H9 (cell line): ENCODE data around the gene DCHS2. TPM values are rescaled to one million over a fixed set of nuclear protein-coding genes. Genes with fewer than 3 reads are reported as not detected.

Experiments
- DNase-seq: peaks from one replicate; pipeline ENCODE4 v3.0.0-alpha.2; 2017
- H2AFZ ChIP-seq: one replicate; pipeline ENCODE4 v1.6.1; 2013; ENCODE audit warnings: mild to moderate bottlenecking, low read length, control low read depth, moderate library complexity
- H2AK5ac ChIP-seq: 2 replicates; pipeline ENCODE4 v1.6.1; 2013; ENCODE audit warnings: low read length, control low read depth, mixed read lengths; ENCODE audit not compliant: insufficient read length
- H2BK120ac ChIP-seq: one replicate; pipeline ENCODE4 v1.6.1; 2013; ENCODE audit warnings: low read depth, mild to moderate bottlenecking, low read length, control low read depth, inconsistent platforms; ENCODE audit not compliant: poor library complexity, severe bottlenecking
- H2BK12ac ChIP-seq: 2 replicates; pipeline ENCODE4 v1.6.1; 2013; ENCODE audit warnings: low read length, control low read depth, mixed read lengths, low read depth; ENCODE audit not compliant: insufficient read length
- H2BK15ac ChIP-seq: 2 replicates; pipeline ENCODE4 v1.6.1; 2013; ENCODE audit warnings: low read depth, low read length, control low read depth
- H2BK20ac ChIP-seq: one replicate; pipeline ENCODE4 v1.6.1; 2013; ENCODE audit warnings: low read depth, mild to moderate bottlenecking, low read length, control low read depth, inconsistent platforms; ENCODE audit not compliant: poor library complexity, severe bottlenecking
- H2BK5ac ChIP-seq: 2 replicates; pipeline ENCODE4 v1.6.1; 2013; ENCODE audit warnings: low read length, control low read depth, mixed read lengths; ENCODE audit not compliant: insufficient read length
- H3K14ac ChIP-seq: 2 replicates; pipeline ENCODE4 v1.6.1; 2013; ENCODE audit warnings: low read length, control low read depth; ENCODE audit not compliant: insufficient read depth
- H3K18ac ChIP-seq: 2 replicates; pipeline ENCODE4 v1.6.1; 2013; ENCODE audit warnings: low read depth, mild to moderate bottlenecking, mixed read lengths, low read length, control low read depth; ENCODE audit not compliant: insufficient read length
- H3K23ac ChIP-seq: 2 replicates; pipeline ENCODE4 v1.6.1; 2013; ENCODE audit warnings: low read length, control low read depth, mixed read lengths, low read depth; ENCODE audit not compliant: insufficient read length
- H3K23me2 ChIP-seq: 2 replicates; pipeline ENCODE4 v1.6.1; 2013; ENCODE audit warnings: low read depth, mild to moderate bottlenecking, mixed read lengths, low read length, control low read depth; ENCODE audit not compliant: insufficient read length, poor library complexity, severe bottlenecking
- H3K27ac ChIP-seq: 2 replicates; pipeline ENCODE4 v1.5.1; 2013; ENCODE audit warnings: low read length, control low read depth, mixed read lengths, low read depth; ENCODE audit not compliant: insufficient read length
- H3K27me3 ChIP-seq: 2 replicates; pipeline ENCODE4 v1.6.1; 2013; ENCODE audit warnings: low read length, control low read depth, inconsistent platforms; ENCODE audit not compliant: insufficient read depth
- H3K4ac ChIP-seq: 2 replicates; pipeline ENCODE4 v1.6.1; 2013; ENCODE audit warnings: low read depth, mild to moderate bottlenecking, control low read depth, inconsistent platforms, low read length, moderate library complexity
- H3K4me1 ChIP-seq: 2 replicates; pipeline ENCODE4 v1.6.1; 2013; ENCODE audit warnings: low read length, control low read depth, inconsistent platforms; ENCODE audit not compliant: insufficient read depth
- H3K4me2 ChIP-seq: 2 replicates; pipeline ENCODE4 v1.6.1; 2013; ENCODE audit warnings: low read length, control low read depth, mixed read lengths; ENCODE audit not compliant: insufficient read length, insufficient read depth
- H3K56ac ChIP-seq: 2 replicates; pipeline ENCODE4 v1.6.1; 2013; ENCODE audit warnings: low read depth, mild to moderate bottlenecking, mixed read lengths, low read length, control low read depth; ENCODE audit not compliant: insufficient read length
- H3K79me1 ChIP-seq: 2 replicates; pipeline ENCODE4 v1.6.1; 2013; ENCODE audit warnings: low read depth, mild to moderate bottlenecking, moderate library complexity, low read length, control low read depth, inconsistent platforms; ENCODE audit not compliant: insufficient read depth, poor library complexity, severe bottlenecking
- H3K79me2 ChIP-seq: 2 replicates; pipeline ENCODE4 v1.6.1; 2013; ENCODE audit warnings: low read length, control low read depth, inconsistent platforms; ENCODE audit not compliant: insufficient read depth
- H3K9ac ChIP-seq: 2 replicates; pipeline ENCODE4 v1.6.1; 2013; ENCODE audit warnings: low read length, control low read depth, mixed read lengths; ENCODE audit not compliant: insufficient read length; ENCODE audit errors: extremely low read depth
- H3K9me3 ChIP-seq: one replicate; pipeline ENCODE4 v1.6.1; 2013; ENCODE audit warnings: low read depth, low read length, inconsistent platforms; ENCODE audit not compliant: control insufficient read depth
- H3T11ph ChIP-seq: one replicate; pipeline ENCODE4 v1.6.1; 2013; ENCODE audit warnings: mild to moderate bottlenecking, low read length, control low read depth, inconsistent platforms
- H4K20me1 ChIP-seq: one replicate; pipeline ENCODE4 v1.6.1; 2013; ENCODE audit not compliant: control insufficient read depth, insufficient read length, insufficient read depth
- H4K5ac ChIP-seq: 2 replicates; pipeline ENCODE4 v1.6.1; 2013; ENCODE audit warnings: low read depth, mild to moderate bottlenecking, mixed read lengths, low read length, control low read depth; ENCODE audit not compliant: insufficient read length
- H4K8ac ChIP-seq: replicated peaks from 2 replicates; pipeline ENCODE4 v1.6.1; 2013; ENCODE audit warnings: low read length, control low read depth, mixed read lengths, low read depth; ENCODE audit not compliant: insufficient read length
- H4K91ac ChIP-seq: 2 replicates; pipeline ENCODE4 v1.6.1; 2013; ENCODE audit warnings: low read depth, mild to moderate bottlenecking, moderate library complexity, mixed read lengths, low read length, control low read depth; ENCODE audit not compliant: insufficient read length
- H3K27ac Mint-ChIP-seq, 3 experiments: 2 replicates in 2 of 3; 3 replicates in 1 of 3; pipeline ENCODE4 v1.8.0; 2020 to 2021; ENCODE audit warnings: mixed read lengths in 3 of 3, mild to moderate bottlenecking in 1 of 3, moderate library complexity in 1 of 3
- H3K27me3 Mint-ChIP-seq: 2 replicates; pipeline ENCODE4 v1.8.0; 2021; ENCODE audit warnings: low read depth, mild to moderate bottlenecking, moderate library complexity, mixed read lengths
- H3K36me3 Mint-ChIP-seq, 3 experiments: 2 replicates in 2 of 3; 3 replicates in 1 of 3; pipeline ENCODE4 v1.8.0; 2020 to 2021; ENCODE audit warnings: low read depth in 3 of 3, mixed read lengths in 3 of 3; ENCODE audit not compliant: insufficient read depth in 1 of 3
- H3K4me1 Mint-ChIP-seq, 2 experiments: 2 replicates each; pipeline ENCODE4 v1.8.0; 2020; ENCODE audit warnings: mixed read lengths in 2 of 2
- H3K4me3 Mint-ChIP-seq, 2 experiments: 2 replicates in 1 of 2; 3 replicates in 1 of 2; pipeline ENCODE4 v1.8.0; 2020 to 2021; ENCODE audit warnings: mild to moderate bottlenecking in 2 of 2, mixed read lengths in 2 of 2, moderate library complexity in 1 of 2
- H3K9me3 Mint-ChIP-seq, 2 experiments: 2 replicates in 1 of 2; 3 replicates in 1 of 2; pipeline ENCODE4 v1.8.0; 2020; ENCODE audit warnings: mild to moderate bottlenecking in 2 of 2, mixed read lengths in 2 of 2, moderate library complexity in 1 of 2
- WGBS: extraction: QIAGEN DNeasy Blood & Tissue Kit; methylation state at CpG from one replicate; pipeline ENCODE4 v1.1.7; 2013; ENCODE audit warnings: missing lambda C conversion rate, low lambda C conversion rate, mixed read lengths; ENCODE audit not compliant: insufficient read length; ENCODE audit errors: extremely low coverage; 5-methylcytosine and 5-hydroxymethylcytosine counted together
- total RNA-seq: library from RNA; stranded (reverse); gene quantifications from 2 replicates; pipeline ENCODE4 v1.2.1, GENCODE V29; 2021
- TF ChIP-seq, protein P1 (sequence below): fragments of 200-600 bp; sonication (generic); conservative IDR thresholded peaks from 3 replicates; pipeline ENCODE4 v1.8.0; 2021; ENCODE audit warnings: antibody characterized with exemption, mild to moderate bottlenecking

Gene DCHS2
- total RNA-seq, 1 experiment from 2014 or later = 0.57 TPM

DNA sequence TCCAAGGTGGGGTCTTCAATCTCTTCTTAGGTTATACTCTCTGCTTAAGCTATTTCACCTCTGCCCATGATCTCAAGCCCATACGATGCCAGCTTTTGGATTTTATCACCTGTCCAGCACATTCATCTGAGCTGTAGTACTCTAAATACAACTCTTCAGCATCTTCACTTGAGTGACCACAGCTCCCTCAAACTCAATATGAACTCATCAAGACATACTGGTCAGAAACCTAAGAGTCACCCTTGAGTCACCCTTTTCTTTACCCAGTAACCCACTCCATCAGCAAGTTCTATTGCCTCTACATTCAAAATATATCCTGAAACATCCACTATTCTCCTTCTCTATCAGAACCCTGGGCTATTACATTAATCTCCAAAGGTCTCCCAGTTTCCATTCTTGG is 69.4 kb downstream of the DCHS2 start:
- TF ChIP-seq, protein P1, sequence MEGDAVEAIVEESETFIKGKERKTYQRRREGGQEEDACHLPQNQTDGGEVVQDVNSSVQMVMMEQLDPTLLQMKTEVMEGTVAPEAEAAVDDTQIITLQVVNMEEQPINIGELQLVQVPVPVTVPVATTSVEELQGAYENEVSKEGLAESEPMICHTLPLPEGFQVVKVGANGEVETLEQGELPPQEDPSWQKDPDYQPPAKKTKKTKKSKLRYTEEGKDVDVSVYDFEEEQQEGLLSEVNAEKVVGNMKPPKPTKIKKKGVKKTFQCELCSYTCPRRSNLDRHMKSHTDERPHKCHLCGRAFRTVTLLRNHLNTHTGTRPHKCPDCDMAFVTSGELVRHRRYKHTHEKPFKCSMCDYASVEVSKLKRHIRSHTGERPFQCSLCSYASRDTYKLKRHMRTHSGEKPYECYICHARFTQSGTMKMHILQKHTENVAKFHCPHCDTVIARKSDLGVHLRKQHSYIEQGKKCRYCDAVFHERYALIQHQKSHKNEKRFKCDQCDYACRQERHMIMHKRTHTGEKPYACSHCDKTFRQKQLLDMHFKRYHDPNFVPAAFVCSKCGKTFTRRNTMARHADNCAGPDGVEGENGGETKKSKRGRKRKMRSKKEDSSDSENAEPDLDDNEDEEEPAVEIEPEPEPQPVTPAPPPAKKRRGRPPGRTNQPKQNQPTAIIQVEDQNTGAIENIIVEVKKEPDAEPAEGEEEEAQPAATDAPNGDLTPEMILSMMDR = no peak
- H3K4ac ChIP-seq = no peak overlapping the region
- Mint-ChIP-seq H3K9me3 (no peaks in the 10 kb centered on the region), H3K4me1 (peaks cover 3% of the 10 kb centered on the region in 2 experiments), H3K36me3 (no peaks in the 10 kb centered on the region; a peak in 1 of 7 replicates), H3K4me3 (no peak overlapping the region), H3K27me3 (peaks cover 19% of the 10 kb centered on the region), H3K27ac (no peak overlapping the region)
- no peak overlapping the region for H3K9ac ChIP-seq
- H3K79me2 ChIP-seq = no peaks in the 10 kb centered on the region
- H3K27ac ChIP-seq = no peak overlapping the region
- no peak overlapping the region for H2AK5ac ChIP-seq
- no peaks in the 10 kb centered on the region for H3K23me2 ChIP-seq
- H3K4me2 ChIP-seq = no peak overlapping the region
- no peak overlapping the region for H4K91ac ChIP-seq
- H3K18ac ChIP-seq = no peak overlapping the region
- H3K4me1 ChIP-seq = no peaks in the 10 kb centered on the region
- H3K56ac ChIP-seq = no peak overlapping the region
- no peak overlapping the region for H3T11ph ChIP-seq
- H2BK20ac ChIP-seq = no peak overlapping the region
- no peak overlapping the region for H4K8ac ChIP-seq
- no peaks in the 10 kb centered on the region for H4K20me1 ChIP-seq
- no peak overlapping the region for H2BK12ac ChIP-seq
- H2BK5ac ChIP-seq = no peak overlapping the region
- no peak overlapping the region for H4K5ac ChIP-seq
- H3K23ac ChIP-seq = no peak overlapping the region
- WGBS = no CpG with 5 or more reads among the region's 1 CpG
- no peak overlapping the region for H2BK15ac ChIP-seq
- no peak for DNase-seq
- no peaks in the 10 kb centered on the region for H3K27me3 ChIP-seq
- H3K79me1 ChIP-seq = no peaks in the 10 kb centered on the region
- H2AFZ ChIP-seq = no peak overlapping the region
- H3K9me3 ChIP-seq = no peaks in the 10 kb centered on the region
- no peak overlapping the region for H2BK120ac ChIP-seq
- no peak overlapping the region for H3K14ac ChIP-seq
